B cell (primary cell): Measurements from ENCODE around the gene LRIT1. TPM values are rescaled to one million over a fixed set of nuclear protein-coding genes. Genes with fewer than 3 reads are reported as not detected.
A peak's percentile ranks its signal among the peaks of the same experiment; 100 is the strongest.

Experiments used
- ATAC-seq: fragments of 200-7000 bp; cut with Tn5 transposase; one replicate; pipeline ENCODE4 v1.10.0; 2021; ENCODE audit warnings: low read depth, mild to moderate bottlenecking, moderate number of reproducible peaks, moderate library complexity
- CTCF ChIA-PET: fragments of 350-600 bp; sonication (Branson Sonifier 250); formaldehyde crosslinking; loops from one replicate; lab custom pipeline; 2021; ENCODE audit warnings: antibody characterized with exemption, inconsistent platforms; lab: Charles Lee
- POLR2A ChIA-PET: fragments of 350-600 bp; sonication (Branson Sonifier 250); formaldehyde crosslinking; loops from one replicate; lab custom pipeline; 2021; ENCODE audit warnings: antibody characterized with exemption; lab: Charles Lee
- DNase-seq: peaks from one replicate; pipeline ENCODE4 v3.0.0; 2013
- H2AFZ ChIP-seq: 2 replicates; pipeline ENCODE4 v1.6.1; 2012; ENCODE audit warnings: mild to moderate bottlenecking, low read depth, low read length; ENCODE audit not compliant: insufficient read depth, poor library complexity, severe bottlenecking
- H3K27ac ChIP-seq, 2 donors: 1 replicate in 1 of 2; 2 replicates in 1 of 2; pipeline ENCODE4 v1.5.1; 2012 to 2013; ENCODE audit warnings: low read length in 2 of 2, mild to moderate bottlenecking in 2 of 2, moderate library complexity in 1 of 2
- H3K27me3 ChIP-seq, 4 experiments: fragments of 200-600 bp in 1 of 4; sonication (generic) in 1 of 4; replicated peaks in 1 of 4; 1 replicate in 2 of 4; 2 replicates in 2 of 4; pipeline versions ENCODE4 v1.6.1 to v1.7.0; 2013 to 2016; ENCODE audit warnings: low read length in 3 of 4, mild to moderate bottlenecking in 2 of 4, mixed read lengths in 1 of 4, moderate library complexity in 1 of 4; ENCODE audit not compliant: insufficient read depth in 4 of 4, control insufficient read depth in 3 of 4; ENCODE audit errors: control extremely low read depth in 1 of 4
- H3K36me3 ChIP-seq, 2 experiments: replicated peaks in 1 of 2; 1 replicate in 1 of 2; 2 replicates in 1 of 2; pipeline versions ENCODE4 v1.6.1 to v1.7.1; 2013; ENCODE audit warnings: low read length in 1 of 2; ENCODE audit not compliant: insufficient read depth in 2 of 2, control insufficient read depth in 1 of 2; ENCODE audit errors: control extremely low read depth in 1 of 2, extremely low read depth in 1 of 2
- H3K4me1 ChIP-seq, 2 donors: fragments of 200-600 bp in 1 of 2; sonication (generic) in 1 of 2; 1 replicate in 1 of 2; 2 replicates in 1 of 2; pipeline versions ENCODE4 v1.5.1 to v1.6.1; 2013 to 2017; ENCODE audit warnings: low read length in 2 of 2; ENCODE audit not compliant: control insufficient read depth in 2 of 2, insufficient read depth in 2 of 2
- H3K4me2 ChIP-seq: replicated peaks from 2 replicates; pipeline ENCODE3; 2012; ENCODE audit warnings: mild to moderate bottlenecking, low read depth, low read length; ENCODE audit not compliant: poor library complexity, severe bottlenecking
- H3K4me3 ChIP-seq, 5 experiments: fragments of 200-600 bp in 1 of 5; sonication (generic) in 1 of 5; 1 replicate in 3 of 5; 2 replicates in 2 of 5; pipeline versions ENCODE4 v1.5.1 to v1.7.0; 2011 to 2016; ENCODE audit warnings: low read length in 4 of 5, mild to moderate bottlenecking in 4 of 5, low read depth in 2 of 5, control low read depth in 1 of 5, moderate library complexity in 1 of 5; ENCODE audit not compliant: insufficient read depth in 1 of 5; ENCODE audit errors: control extremely low read depth in 1 of 5, extremely low read depth in 1 of 5
- H3K79me2 ChIP-seq: fragments of 200-600 bp; sonication (generic); one replicate; pipeline ENCODE4 v1.6.0; 2016; ENCODE audit warnings: low read length; ENCODE audit not compliant: control insufficient read depth, insufficient read depth
- H3K9ac ChIP-seq: fragments of 200-600 bp; sonication (generic); 2 replicates; pipeline ENCODE4 v1.6.1; 2017; ENCODE audit warnings: mild to moderate bottlenecking, low read length, moderate library complexity
- H3K9me3 ChIP-seq, 3 donors: one replicate each; pipeline versions ENCODE4 v1.6.1 to v1.7.1; 2013; ENCODE audit warnings: low read length in 2 of 3; ENCODE audit not compliant: control insufficient read depth in 2 of 3, insufficient read depth in 1 of 3; ENCODE audit errors: control extremely low read depth in 1 of 3
- H4K20me1 ChIP-seq: 2 replicates; pipeline ENCODE4 v1.6.0; 2012; ENCODE audit warnings: mild to moderate bottlenecking, low read length; ENCODE audit not compliant: insufficient read depth, control insufficient read depth, poor library complexity, severe bottlenecking
- H3K27ac Mint-ChIP-seq: one replicate; pipeline ENCODE4 v1.8.0; 2021; ENCODE audit warnings: mixed read lengths
- H3K27me3 Mint-ChIP-seq: one replicate; pipeline ENCODE4 v1.8.0; 2021; ENCODE audit warnings: mixed read lengths
- H3K4me1 Mint-ChIP-seq: one replicate; pipeline ENCODE4 v1.8.0; 2021; ENCODE audit warnings: mixed read lengths
- H3K4me3 Mint-ChIP-seq: one replicate; pipeline ENCODE4 v1.8.0; 2021; ENCODE audit warnings: mixed read lengths
- H3K9me3 Mint-ChIP-seq: one replicate; pipeline ENCODE4 v1.8.0; 2022; ENCODE audit warnings: mixed read lengths; ENCODE audit not compliant: insufficient read depth
- EZH2 ChIP-seq: IDR thresholded peaks from 2 replicates; pipeline ENCODE4 v1.6.1; 2012; ENCODE audit warnings: borderline replicate concordance, low read depth, mild to moderate bottlenecking, moderate library complexity, low read length; ENCODE audit not compliant: insufficient read depth, poor library complexity, severe bottlenecking
- WGBS: methylation state at CpG from one replicate; pipeline ENCODE4 v1.1.5; 2013; ENCODE audit warnings: missing lambda C conversion rate; ENCODE audit not compliant: insufficient coverage; 5-methylcytosine and 5-hydroxymethylcytosine counted together
- intact Hi-C: fragments of 100-400 bp; cut with micrococcal nuclease; formaldehyde crosslinking; loops from one replicate; pipeline ENCODE4 v1.10.0; 2022
- polyA plus RNA-seq: library from polyadenylated mRNA; depleted of rRNA; stranded (reverse); fragments of >200 nt; gene quantifications from 2 replicates; pipeline ENCODE4 v1.2.3, GENCODE V29; 2012
- total RNA-seq, 2 donors: library from RNA; stranded (reverse); fragments of 120-200 nt in 1 of 2; gene quantifications; 1 replicate in 1 of 2; 2 replicates in 1 of 2; pipeline versions ENCODE4 v1.2.3 to v1.2.4, GENCODE V29; 2013 to 2022
- TF ChIP-seq, protein P1 (sequence below): fragments of 200-600 bp; IDR thresholded peaks from one replicate; pipeline ENCODE4 v1.8.0; 2022; ENCODE audit warnings: antibody characterized with exemption, mild to moderate bottlenecking

The LRIT1 gene
- total and polyA plus RNA-seq, 2 donors (not counting 1 experiment from before 2014, with no cell fraction given), result not detected

GRCh38 chr10:84256510-84257342 is 15.4 kb upstream of the LRIT1 start:
- TF ChIP-seq, protein P1, sequence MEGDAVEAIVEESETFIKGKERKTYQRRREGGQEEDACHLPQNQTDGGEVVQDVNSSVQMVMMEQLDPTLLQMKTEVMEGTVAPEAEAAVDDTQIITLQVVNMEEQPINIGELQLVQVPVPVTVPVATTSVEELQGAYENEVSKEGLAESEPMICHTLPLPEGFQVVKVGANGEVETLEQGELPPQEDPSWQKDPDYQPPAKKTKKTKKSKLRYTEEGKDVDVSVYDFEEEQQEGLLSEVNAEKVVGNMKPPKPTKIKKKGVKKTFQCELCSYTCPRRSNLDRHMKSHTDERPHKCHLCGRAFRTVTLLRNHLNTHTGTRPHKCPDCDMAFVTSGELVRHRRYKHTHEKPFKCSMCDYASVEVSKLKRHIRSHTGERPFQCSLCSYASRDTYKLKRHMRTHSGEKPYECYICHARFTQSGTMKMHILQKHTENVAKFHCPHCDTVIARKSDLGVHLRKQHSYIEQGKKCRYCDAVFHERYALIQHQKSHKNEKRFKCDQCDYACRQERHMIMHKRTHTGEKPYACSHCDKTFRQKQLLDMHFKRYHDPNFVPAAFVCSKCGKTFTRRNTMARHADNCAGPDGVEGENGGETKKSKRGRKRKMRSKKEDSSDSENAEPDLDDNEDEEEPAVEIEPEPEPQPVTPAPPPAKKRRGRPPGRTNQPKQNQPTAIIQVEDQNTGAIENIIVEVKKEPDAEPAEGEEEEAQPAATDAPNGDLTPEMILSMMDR, result peak; percentile 46
- TF ChIP-seq EZH2, result no peak
- ChIA-PET POLR2A (no interaction called here), CTCF (interaction anchor here (0.9 to 1.9 kb wide), 4 partner anchors 10 to 280 kb away, joined by 3 to 6 read pairs (median 3); no protein-coding TSS in a partner anchor)
- Histone ChIP-seq H3K27me3 (peaks cover 0 to 14% (median 0%) of the 10 kb centered on the region in 4 experiments), H3K4me1 (no peaks in the 10 kb centered on the region), H3K9me3 (no peaks in the 10 kb centered on the region), H2AFZ (no peak overlapping the region), H3K27ac (no peak overlapping the region), H3K4me3 (no peak overlapping the region), H3K4me2 (no peak overlapping the region), H4K20me1 (no peaks in the 10 kb centered on the region), H3K9ac (no peak overlapping the region), H3K79me2 (no peaks in the 10 kb centered on the region), H3K36me3 (no peaks in the 10 kb centered on the region)
- Mint-ChIP-seq H3K4me1 (no peaks in the 10 kb centered on the region), H3K27me3 (peaks cover 23% of the 10 kb centered on the region), H3K27ac (no peak overlapping the region), H3K4me3 (no peak overlapping the region), H3K9me3 (no peaks in the 10 kb centered on the region)
- 47% methylated on average over 28 of the region's 35 CpGs for WGBS
- intact Hi-C loops, result loop anchor here (1.0 kb wide), 1 partner anchor 108 kb away; no protein-coding TSS in a partner anchor
- no peak for ATAC-seq
- DNase-seq, result peak; percentile 32
